Sigmoid colon (tissue), 7 donors: ENCODE results near the gene PTGS1. TPM values are rescaled to one million over a fixed set of nuclear protein-coding genes. Genes with fewer than 3 reads are reported as not detected.

Experiments
- DNase-seq: peaks from one replicate; pipeline ENCODE4 v3.0.0-alpha.2; 2019
- H3K27ac ChIP-seq, 4 donors: fragments of 200-600 bp; sonication (generic); one replicate each; pipeline ENCODE4 v1.5.1; 2016 to 2019; ENCODE audit warnings: mild to moderate bottlenecking in 1 of 4
- H3K27me3 ChIP-seq, 3 donors: fragments of 200-600 bp; sonication (generic); one replicate each; pipeline ENCODE4 v1.5.1; 2019; ENCODE audit warnings: mild to moderate bottlenecking in 1 of 3
- H3K36me3 ChIP-seq, 4 donors: fragments of 200-600 bp; sonication (generic); one replicate each; pipeline ENCODE4 v1.5.1; 2016 to 2019
- H3K4me1 ChIP-seq, 4 donors: fragments of 200-600 bp; sonication (generic); one replicate each; pipeline ENCODE4 v1.5.1; 2017 to 2019
- H3K4me3 ChIP-seq, 4 donors: fragments of 200-600 bp; sonication (generic); one replicate each; pipeline ENCODE4 v1.5.1; 2017 to 2019; ENCODE audit warnings: mild to moderate bottlenecking in 2 of 4, moderate library complexity in 1 of 4
- H3K9me3 ChIP-seq, 4 donors: fragments of 200-600 bp in 3 of 4; sonication (generic) in 3 of 4; one replicate each; pipeline versions ENCODE4 v1.5.1 to v1.6.1; 2013 to 2019
- EP300 ChIP-seq, 4 donors: sonication (generic); formaldehyde crosslinking; IDR thresholded peaks; one replicate each; pipeline ENCODE4 v1.6.1; 2017; ENCODE audit warnings: antibody characterized with exemption in 4 of 4
- POLR2A ChIP-seq, 2 donors: fragments of 450-650 bp; IDR thresholded peaks; one replicate each; pipeline ENCODE4 v1.6.1; 2016; ENCODE audit warnings: antibody characterized with exemption in 2 of 2, mild to moderate bottlenecking in 2 of 2, moderate library complexity in 2 of 2
- POLR2AphosphoS5 ChIP-seq, 4 donors: sonication (generic); formaldehyde crosslinking; IDR thresholded peaks; one replicate each; pipeline ENCODE4 v1.6.1; 2017; ENCODE audit warnings: antibody characterized with exemption in 4 of 4
- WGBS, 2 donors: extraction: QIAGEN DNeasy Blood & Tissue Kit; methylation state at CpG; one replicate each; pipeline ENCODE4 v1.1.7; 2013; 5-methylcytosine and 5-hydroxymethylcytosine counted together
- intact Hi-C: fragments of 100-400 bp; cut with DNase I; formaldehyde crosslinking; loops from one replicate; pipeline ENCODE4 v1.15.1; 2023
- polyA plus RNA-seq, 3 donors: library from polyadenylated mRNA; stranded (reverse); fragments of 200-250 nt; gene quantifications; one replicate each; pipeline ENCODE4 v1.2.3, GENCODE V29; 2013
- total RNA-seq, 4 donors: library from RNA; depleted of rRNA; stranded (reverse); fragments of >200 nt; gene quantifications; one replicate each; pipeline ENCODE4 v1.1.0, GENCODE V29; 2016
- TF ChIP-seq, protein P1 (sequence below), 4 experiments: fragments of 450-650 bp in 3 of 4; fragments of 200-600 bp in 1 of 4; IDR thresholded peaks; one replicate each; pipeline ENCODE4 v1.5.1; 2016 to 2019; ENCODE audit warnings: antibody characterized with exemption in 4 of 4, mild to moderate bottlenecking in 3 of 4, moderate library complexity in 2 of 4
- donor health status: healthy with polysubstance abuse.
- donor health status: Bipolar disorder and iron deficiency.
- donor health status: healthy.

PTGS1 gene
- total and polyA plus RNA-seq, 7 donors: 3.0 to 150 (median 72.6) TPM

DNA sequence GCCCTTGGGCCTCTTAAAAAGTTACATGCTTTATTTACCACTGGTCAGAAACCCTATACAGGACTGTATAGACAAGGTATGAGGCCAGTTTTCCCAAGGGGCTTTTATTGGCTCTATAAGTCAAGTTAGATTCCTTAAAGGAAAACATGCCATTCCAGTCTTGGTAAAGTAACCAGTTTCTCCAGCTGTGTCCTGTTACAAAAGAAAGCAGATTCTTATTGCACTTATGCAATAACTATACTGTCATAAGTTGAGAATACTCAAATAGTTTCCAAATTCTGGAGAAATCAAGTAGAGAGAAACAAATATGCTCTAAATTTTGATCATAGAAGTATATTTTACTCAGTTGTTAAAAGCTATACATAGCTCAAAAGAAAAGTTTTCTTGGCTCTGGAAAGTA lies 47.2 kb downstream of the PTGS1 start:
- intact Hi-C loops: no loop called here
- Histone ChIP-seq H3K36me3 (no peaks in the 10 kb centered on the region), H3K9me3 (no peaks in the 10 kb centered on the region), H3K4me1 (no peaks in the 10 kb centered on the region), H3K27ac (no peak overlapping the region), H3K4me3 (no peak overlapping the region), H3K27me3 (no peaks in the 10 kb centered on the region)
- DNase-seq: no peak
- TF ChIP-seq EP300 (IDR thresholded peaks at IDR 0.05) (no peak), POLR2A (IDR thresholded peaks at IDR 0.05) (no peak), POLR2AphosphoS5 (IDR thresholded peaks at IDR 0.05) (no peak)
- TF ChIP-seq, protein P1, sequence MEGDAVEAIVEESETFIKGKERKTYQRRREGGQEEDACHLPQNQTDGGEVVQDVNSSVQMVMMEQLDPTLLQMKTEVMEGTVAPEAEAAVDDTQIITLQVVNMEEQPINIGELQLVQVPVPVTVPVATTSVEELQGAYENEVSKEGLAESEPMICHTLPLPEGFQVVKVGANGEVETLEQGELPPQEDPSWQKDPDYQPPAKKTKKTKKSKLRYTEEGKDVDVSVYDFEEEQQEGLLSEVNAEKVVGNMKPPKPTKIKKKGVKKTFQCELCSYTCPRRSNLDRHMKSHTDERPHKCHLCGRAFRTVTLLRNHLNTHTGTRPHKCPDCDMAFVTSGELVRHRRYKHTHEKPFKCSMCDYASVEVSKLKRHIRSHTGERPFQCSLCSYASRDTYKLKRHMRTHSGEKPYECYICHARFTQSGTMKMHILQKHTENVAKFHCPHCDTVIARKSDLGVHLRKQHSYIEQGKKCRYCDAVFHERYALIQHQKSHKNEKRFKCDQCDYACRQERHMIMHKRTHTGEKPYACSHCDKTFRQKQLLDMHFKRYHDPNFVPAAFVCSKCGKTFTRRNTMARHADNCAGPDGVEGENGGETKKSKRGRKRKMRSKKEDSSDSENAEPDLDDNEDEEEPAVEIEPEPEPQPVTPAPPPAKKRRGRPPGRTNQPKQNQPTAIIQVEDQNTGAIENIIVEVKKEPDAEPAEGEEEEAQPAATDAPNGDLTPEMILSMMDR (IDR thresholded peaks at IDR 0.05): no peak

DNA sequence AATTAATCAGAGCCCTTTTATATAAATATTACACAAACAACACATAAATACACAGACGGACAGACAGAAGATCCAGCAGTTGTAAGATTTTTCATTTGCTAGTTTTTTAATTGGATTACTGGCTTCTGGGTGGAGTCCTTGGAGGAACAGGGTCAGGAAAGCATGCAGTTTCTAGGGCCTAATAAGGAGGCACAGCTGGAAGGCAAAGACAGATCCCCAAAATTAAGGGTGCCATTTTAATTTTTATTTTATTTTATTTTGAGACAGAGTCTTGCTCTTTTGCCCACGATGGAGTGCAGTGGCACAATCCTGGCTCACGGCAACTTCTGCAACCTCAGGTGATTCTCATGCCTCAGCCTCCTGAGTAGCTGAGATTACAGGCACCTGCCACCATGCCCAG lies 49.5 kb downstream of the PTGS1 start:
- H3K36me3 ChIP-seq: no peaks in the 10 kb centered on the region
- no peak for DNase-seq
- TF ChIP-seq POLR2A (IDR thresholded peaks at IDR 0.05) (no peak), EP300 (IDR thresholded peaks at IDR 0.05) (no peak), POLR2AphosphoS5 (IDR thresholded peaks at IDR 0.05) (no peak)
- TF ChIP-seq, protein P1 (IDR thresholded peaks at IDR 0.05): no peak
- 75 to 86% methylated on average over 3 of the region's 3 CpGs for WGBS, 2 donors
- intact Hi-C loops: no loop called here
- H3K27ac ChIP-seq: no peak overlapping the region
- no peaks in the 10 kb centered on the region for H3K4me1 ChIP-seq
- H3K4me3 ChIP-seq: no peak overlapping the region
- H3K9me3 ChIP-seq: no peaks in the 10 kb centered on the region
- no peaks in the 10 kb centered on the region for H3K27me3 ChIP-seq

DNA sequence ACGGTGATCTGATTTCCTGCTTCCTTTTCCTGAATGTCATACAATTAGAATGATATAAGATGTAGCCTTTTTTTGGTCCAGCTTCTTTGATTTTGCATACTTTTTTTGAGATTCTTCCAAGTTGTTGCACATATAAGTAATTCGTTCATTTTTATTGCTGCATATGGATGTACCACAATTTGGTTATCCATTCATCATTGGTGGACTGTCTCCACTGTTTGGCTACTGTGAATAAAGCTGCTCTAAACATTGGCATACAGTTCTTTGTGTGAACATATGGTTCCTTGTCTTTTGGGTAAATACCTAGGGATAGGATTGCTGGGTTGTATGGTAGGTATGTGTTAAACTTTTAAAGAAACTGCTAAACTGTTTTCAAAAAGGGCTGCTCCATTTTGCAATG lies 54.3 kb downstream of the PTGS1 start:
- TF ChIP-seq POLR2A (IDR thresholded peaks at IDR 0.05) (no peak), POLR2AphosphoS5 (IDR thresholded peaks at IDR 0.05) (no peak), EP300 (IDR thresholded peaks at IDR 0.05) (no peak)
- TF ChIP-seq, protein P1 (IDR thresholded peaks at IDR 0.05): no peak
- Histone ChIP-seq H3K36me3 (no peaks in the 10 kb centered on the region), H3K4me1 (no peaks in the 10 kb centered on the region), H3K4me3 (no peak overlapping the region), H3K27me3 (no peaks in the 10 kb centered on the region), H3K9me3 (no peaks in the 10 kb centered on the region), H3K27ac (no peak overlapping the region)
- intact Hi-C loops: no loop called here
- no peak for DNase-seq
- WGBS, 2 donors: 24 to 46% methylated on average over 2 of the region's 2 CpGs

DNA sequence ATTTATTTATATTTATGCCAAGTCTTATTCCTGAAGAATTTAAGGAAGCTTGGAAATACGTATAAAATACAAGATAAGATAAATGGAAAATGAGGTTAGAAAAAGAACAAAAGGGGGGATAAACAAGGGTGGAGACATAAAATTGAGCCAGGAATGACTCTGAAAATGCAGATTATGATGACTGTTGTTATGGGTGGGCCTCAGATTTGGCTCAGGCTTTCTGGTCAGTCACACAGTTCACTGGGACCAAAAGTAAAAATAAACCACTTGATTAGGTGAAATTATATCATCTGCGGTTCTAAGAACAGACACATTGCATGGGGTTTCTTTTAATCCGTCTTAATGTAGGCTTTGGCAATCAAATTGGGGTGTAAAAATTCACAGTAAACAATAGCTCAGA lies 55.9 kb downstream of the PTGS1 start:
- intact Hi-C loops: no loop called here
- Histone ChIP-seq H3K9me3 (no peaks in the 10 kb centered on the region), H3K36me3 (no peaks in the 10 kb centered on the region), H3K4me1 (no peaks in the 10 kb centered on the region), H3K4me3 (no peak overlapping the region), H3K27me3 (no peaks in the 10 kb centered on the region), H3K27ac (no peak overlapping the region)
- WGBS, 2 donors: 63 to 86% methylated on average over 3 of the region's 3 CpGs
- no peak for DNase-seq
- TF ChIP-seq POLR2A (IDR thresholded peaks at IDR 0.05) (no peak), POLR2AphosphoS5 (IDR thresholded peaks at IDR 0.05) (no peak), EP300 (IDR thresholded peaks at IDR 0.05) (no peak)
- TF ChIP-seq, protein P1 (IDR thresholded peaks at IDR 0.05): no peak

DNA sequence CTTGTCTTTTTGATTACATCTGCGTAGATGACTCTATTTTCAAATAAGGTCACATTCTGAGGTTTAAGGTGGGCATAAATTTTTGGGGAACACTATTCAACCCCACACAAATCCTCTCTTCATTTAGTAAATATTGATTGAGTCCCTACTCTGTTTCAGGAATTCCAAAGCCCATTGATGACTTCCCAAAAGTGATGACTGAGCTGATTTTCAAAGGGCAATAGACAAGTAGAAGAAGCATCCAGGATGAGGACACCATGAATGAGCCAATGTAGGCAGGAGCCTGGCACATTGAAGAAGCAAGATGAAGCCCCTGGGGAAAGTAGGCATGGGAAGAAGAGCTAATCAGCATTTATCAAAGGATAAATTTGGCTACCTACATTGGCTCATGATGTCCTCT lies 71.7 kb downstream of the PTGS1 start:
- H3K9me3 ChIP-seq: peaks cover 0 to 7% (median 0%) of the 10 kb centered on the region in 4 donors
- H3K27me3 ChIP-seq: no peaks in the 10 kb centered on the region
- H3K4me3 ChIP-seq: no peak overlapping the region
- intact Hi-C loops: no loop called here
- no peak for DNase-seq
- no peaks in the 10 kb centered on the region for H3K36me3 ChIP-seq
- no peak overlapping the region for H3K27ac ChIP-seq
- 79 to 88% methylated on average over 1 of the region's 1 CpG for WGBS, 2 donors
- TF ChIP-seq, protein P1 (IDR thresholded peaks at IDR 0.05): no peak
- TF ChIP-seq POLR2AphosphoS5 (IDR thresholded peaks at IDR 0.05) (no peak), EP300 (IDR thresholded peaks at IDR 0.05) (no peak), POLR2A (IDR thresholded peaks at IDR 0.05) (no peak)
- peaks cover 0 to 3% (median 0%) of the 10 kb centered on the region in 4 donors for H3K4me1 ChIP-seq
